Measurements from ENCODE around the gene LRFN3.

DNA sequence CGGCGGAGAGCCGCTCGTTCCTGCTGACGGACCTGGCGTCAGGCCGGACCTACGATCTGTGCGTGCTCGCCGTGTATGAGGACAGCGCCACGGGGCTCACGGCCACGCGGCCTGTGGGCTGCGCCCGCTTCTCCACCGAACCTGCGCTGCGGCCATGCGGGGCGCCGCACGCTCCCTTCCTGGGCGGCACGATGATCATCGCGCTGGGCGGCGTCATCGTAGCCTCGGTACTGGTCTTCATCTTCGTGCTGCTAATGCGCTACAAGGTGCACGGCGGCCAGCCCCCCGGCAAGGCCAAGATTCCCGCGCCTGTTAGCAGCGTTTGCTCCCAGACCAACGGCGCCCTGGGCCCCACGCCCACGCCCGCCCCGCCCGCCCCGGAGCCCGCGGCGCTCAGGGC, 8.4 kb downstream of the LRFN3 start:
- TF ChIP-seq EZH2 (IDR thresholded peaks at IDR 0.05; ENCODE audit: low read length, missing control alignments): no peak
- TF ChIP-seq, protein P1, sequence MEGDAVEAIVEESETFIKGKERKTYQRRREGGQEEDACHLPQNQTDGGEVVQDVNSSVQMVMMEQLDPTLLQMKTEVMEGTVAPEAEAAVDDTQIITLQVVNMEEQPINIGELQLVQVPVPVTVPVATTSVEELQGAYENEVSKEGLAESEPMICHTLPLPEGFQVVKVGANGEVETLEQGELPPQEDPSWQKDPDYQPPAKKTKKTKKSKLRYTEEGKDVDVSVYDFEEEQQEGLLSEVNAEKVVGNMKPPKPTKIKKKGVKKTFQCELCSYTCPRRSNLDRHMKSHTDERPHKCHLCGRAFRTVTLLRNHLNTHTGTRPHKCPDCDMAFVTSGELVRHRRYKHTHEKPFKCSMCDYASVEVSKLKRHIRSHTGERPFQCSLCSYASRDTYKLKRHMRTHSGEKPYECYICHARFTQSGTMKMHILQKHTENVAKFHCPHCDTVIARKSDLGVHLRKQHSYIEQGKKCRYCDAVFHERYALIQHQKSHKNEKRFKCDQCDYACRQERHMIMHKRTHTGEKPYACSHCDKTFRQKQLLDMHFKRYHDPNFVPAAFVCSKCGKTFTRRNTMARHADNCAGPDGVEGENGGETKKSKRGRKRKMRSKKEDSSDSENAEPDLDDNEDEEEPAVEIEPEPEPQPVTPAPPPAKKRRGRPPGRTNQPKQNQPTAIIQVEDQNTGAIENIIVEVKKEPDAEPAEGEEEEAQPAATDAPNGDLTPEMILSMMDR (conservative IDR thresholded peaks at IDR 0.05 in 1 of 2, IDR thresholded peaks at IDR 0.05 in 1 of 2; ENCODE audit: low read depth in 1 of 2, low read length in 2 of 2): no peak

All from fibroblast of lung (primary cell).